Prostate gland (tissue), 2 donors: ENCODE measurements around the gene XPA. TPM values are rescaled to one million over a fixed set of nuclear protein-coding genes. Genes with fewer than 3 reads are reported as not detected.

Experiments used
- DNase-seq: peaks from one replicate; pipeline ENCODE4 v3.0.0-alpha.2; 2019; ENCODE audit warnings: low spot score
- H3K27ac ChIP-seq, 2 donors: fragments of 200-600 bp; sonication (generic); 2 replicates each; pipeline ENCODE4 v1.5.1; 2017 to 2019
- H3K27me3 ChIP-seq: fragments of 200-600 bp; sonication (generic); replicated peaks from 2 replicates; pipeline ENCODE4 v1.5.1; 2019; ENCODE audit not compliant: insufficient read depth
- H3K36me3 ChIP-seq, 2 donors: fragments of 200-600 bp; sonication (generic); 1 replicate in 1 of 2; 2 replicates in 1 of 2; pipeline versions ENCODE4 v1.5.1 to v1.8.1; 2017 to 2019
- H3K4me1 ChIP-seq: fragments of 200-600 bp; sonication (generic); replicated peaks from 2 replicates; pipeline ENCODE4 v1.5.1; 2019
- H3K4me3 ChIP-seq, 2 donors: fragments of 200-600 bp; sonication (generic); 2 replicates each; pipeline ENCODE4 v1.5.1; 2017 to 2019
- H3K9me3 ChIP-seq: fragments of 200-600 bp; sonication (generic); 2 replicates; pipeline ENCODE4 v1.5.1; 2017
- CTCF ChIP-seq, 4 experiments: fragments of 200-600 bp in 2 of 4; fragments of 450-650 bp in 2 of 4; sonication (generic) in 2 of 4; IDR thresholded peaks; 1 replicate in 3 of 4; 2 replicates in 1 of 4; pipeline ENCODE4 v1.5.1; 2016 to 2019; ENCODE audit warnings: antibody characterized with exemption in 4 of 4, mild to moderate bottlenecking in 2 of 4, moderate library complexity in 2 of 4
- POLR2A ChIP-seq: fragments of 450-650 bp; IDR thresholded peaks from one replicate; pipeline ENCODE4 v1.6.1; 2016; ENCODE audit warnings: antibody characterized with exemption, mild to moderate bottlenecking
- POLR2AphosphoS5 ChIP-seq: sonication (generic); formaldehyde crosslinking; IDR thresholded peaks from one replicate; pipeline ENCODE4 v1.6.1; 2017; ENCODE audit warnings: antibody characterized with exemption
- WGBS: methylation state at CpG from one replicate; pipeline ENCODE4 v1.1.5; 2018; 5-methylcytosine and 5-hydroxymethylcytosine counted together
- intact Hi-C: fragments of 100-400 bp; cut with DNase I; formaldehyde crosslinking; loops from one replicate; pipeline ENCODE4 v1.14.2; 2022
- total RNA-seq, 2 donors: library from RNA; depleted of rRNA; stranded (reverse); fragments of >200 nt; gene quantifications; one replicate each; pipeline ENCODE4 v1.1.0, GENCODE V29; 2016

The XPA gene
- total RNA-seq, 2 donors from 2014 or later: 11.9 to 13.3 TPM

GRCh38 chr9:97647996-97648395, 49.1 kb downstream of the XPA start:
- Histone ChIP-seq H3K9me3 (no peaks in the 10 kb centered on the region), H3K4me1 (no peaks in the 10 kb centered on the region), H3K27ac (no peak overlapping the region), H3K36me3 (no peaks in the 10 kb centered on the region), H3K4me3 (no peak overlapping the region), H3K27me3 (no peaks in the 10 kb centered on the region)
- TF ChIP-seq POLR2A (no peak), POLR2AphosphoS5 (no peak), CTCF (IDR thresholded peaks at IDR 0.05) (no peak)
- DNase-seq: no peak
- intact Hi-C loops: no loop called here
- 96% methylated on average over 5 of the region's 5 CpGs for WGBS

- Histone ChIP-seq H3K27ac (no peak overlapping the region), H3K36me3 (no peaks in the 10 kb centered on the region), H3K4me3 (no peak overlapping the region), H3K27me3 (no peaks in the 10 kb centered on the region), H3K4me1 (no peaks in the 10 kb centered on the region), H3K9me3 (no peaks in the 10 kb centered on the region)
- no peak for TF ChIP-seq POLR2A
- no peak for TF ChIP-seq CTCF (IDR thresholded peaks at IDR 0.05)
- TF ChIP-seq POLR2AphosphoS5: no peak
- no peak for DNase-seq
- intact Hi-C loops: no loop called here
Observed at GRCh38 chr9:97645720-97646119, 51.4 kb downstream of the XPA start.

GRCh38 chr9:97640325-97640724, 56.8 kb downstream of the XPA start:
- H3K36me3 ChIP-seq: no peaks in the 10 kb centered on the region
- no peaks in the 10 kb centered on the region for H3K4me1 ChIP-seq
- H3K27ac ChIP-seq: no peak overlapping the region
- TF ChIP-seq POLR2A (no peak), CTCF (IDR thresholded peaks at IDR 0.05) (no peak), POLR2AphosphoS5 (no peak)
- no peak overlapping the region for H3K4me3 ChIP-seq
- 76% methylated on average over 2 of the region's 2 CpGs for WGBS
- DNase-seq: peak; percentile 8
- no peaks in the 10 kb centered on the region for H3K27me3 ChIP-seq
- no peaks in the 10 kb centered on the region for H3K9me3 ChIP-seq
- intact Hi-C loops: no loop called here

GRCh38 chr9:97638666-97639065, 58.5 kb downstream of the XPA start:
- DNase-seq: no peak
- Histone ChIP-seq H3K27me3 (no peaks in the 10 kb centered on the region), H3K9me3 (no peaks in the 10 kb centered on the region), H3K27ac (no peak overlapping the region), H3K4me3 (no peak overlapping the region), H3K36me3 (no peaks in the 10 kb centered on the region), H3K4me1 (no peaks in the 10 kb centered on the region)
- TF ChIP-seq CTCF (IDR thresholded peaks at IDR 0.05) (no peak), POLR2A (no peak), POLR2AphosphoS5 (no peak)
- WGBS: 58% methylated on average over 3 of the region's 3 CpGs
- intact Hi-C loops: no loop called here

GRCh38 chr9:97636903-97637302, 60.2 kb downstream of the XPA start:
- DNase-seq: no peak
- Histone ChIP-seq H3K4me3 (no peak overlapping the region), H3K4me1 (no peaks in the 10 kb centered on the region), H3K9me3 (no peaks in the 10 kb centered on the region), H3K27me3 (no peaks in the 10 kb centered on the region), H3K27ac (no peak overlapping the region), H3K36me3 (no peaks in the 10 kb centered on the region)
- TF ChIP-seq POLR2AphosphoS5 (no peak), POLR2A (no peak), CTCF (IDR thresholded peaks at IDR 0.05) (no peak)
- intact Hi-C loops: no loop called here
- WGBS: 86% methylated on average over 3 of the region's 3 CpGs
